HG02642 (cell line): ENCODE data around the gene MRGPRF.
A peak's percentile ranks its signal among the peaks of the same experiment; 100 is the strongest.

Source experiments
- ATAC-seq: cut with Tn5 transposase; IDR thresholded peaks from one replicate; pipeline ENCODE4 v1.9.1; 2021; ENCODE audit warnings: mild to moderate bottlenecking; ENCODE audit not compliant: unreplicated experiment, poor library complexity

Gene MRGPRF

DNA sequence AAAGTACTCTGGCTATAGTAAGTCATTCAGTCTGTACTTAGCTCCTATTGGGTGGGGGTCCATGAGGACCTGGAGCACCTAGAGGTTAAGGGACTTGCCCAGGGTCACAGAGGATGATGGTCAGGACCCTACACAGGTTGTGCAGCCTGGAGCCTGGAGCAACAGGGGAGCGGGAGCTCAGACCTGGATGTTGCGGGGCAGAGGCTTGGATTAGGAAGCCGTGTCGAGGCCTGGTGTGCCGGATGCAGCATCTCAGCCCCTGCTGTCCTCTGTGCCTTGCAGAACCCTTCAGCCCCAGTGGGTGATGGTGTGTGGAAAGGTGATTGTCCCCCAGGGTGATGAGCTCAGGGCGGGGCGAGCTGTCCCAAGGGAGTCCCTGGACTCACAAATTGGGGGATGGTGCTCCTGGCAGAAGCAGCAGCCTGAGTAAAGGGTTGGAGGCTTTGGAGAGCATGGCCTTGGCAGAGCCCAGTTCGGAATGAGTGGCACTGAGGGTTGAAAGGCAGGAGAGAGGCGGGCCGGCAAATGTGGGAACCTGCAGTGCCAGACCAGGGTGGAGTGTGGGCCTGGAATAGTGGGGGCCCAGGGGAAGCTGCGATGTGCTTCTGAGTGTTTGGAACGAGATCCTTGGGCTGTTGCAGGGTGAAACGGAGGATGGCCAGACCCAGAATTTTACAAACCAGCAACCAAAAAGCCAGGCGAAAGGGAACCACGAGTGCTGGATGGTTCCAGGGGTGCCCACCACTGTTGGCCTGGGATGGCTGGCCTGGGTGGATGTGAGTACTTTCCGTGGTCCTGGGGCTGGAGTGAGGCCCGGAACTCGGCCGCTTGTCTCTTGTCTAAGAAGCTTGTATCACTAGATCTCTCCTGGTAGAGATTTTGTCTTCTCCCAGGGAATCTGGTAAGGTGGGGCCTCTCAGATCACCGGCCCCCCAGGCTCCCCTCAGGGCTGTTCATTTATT lies 38.6 kb upstream of the MRGPRF start:
- ATAC-seq = no peak

DNA sequence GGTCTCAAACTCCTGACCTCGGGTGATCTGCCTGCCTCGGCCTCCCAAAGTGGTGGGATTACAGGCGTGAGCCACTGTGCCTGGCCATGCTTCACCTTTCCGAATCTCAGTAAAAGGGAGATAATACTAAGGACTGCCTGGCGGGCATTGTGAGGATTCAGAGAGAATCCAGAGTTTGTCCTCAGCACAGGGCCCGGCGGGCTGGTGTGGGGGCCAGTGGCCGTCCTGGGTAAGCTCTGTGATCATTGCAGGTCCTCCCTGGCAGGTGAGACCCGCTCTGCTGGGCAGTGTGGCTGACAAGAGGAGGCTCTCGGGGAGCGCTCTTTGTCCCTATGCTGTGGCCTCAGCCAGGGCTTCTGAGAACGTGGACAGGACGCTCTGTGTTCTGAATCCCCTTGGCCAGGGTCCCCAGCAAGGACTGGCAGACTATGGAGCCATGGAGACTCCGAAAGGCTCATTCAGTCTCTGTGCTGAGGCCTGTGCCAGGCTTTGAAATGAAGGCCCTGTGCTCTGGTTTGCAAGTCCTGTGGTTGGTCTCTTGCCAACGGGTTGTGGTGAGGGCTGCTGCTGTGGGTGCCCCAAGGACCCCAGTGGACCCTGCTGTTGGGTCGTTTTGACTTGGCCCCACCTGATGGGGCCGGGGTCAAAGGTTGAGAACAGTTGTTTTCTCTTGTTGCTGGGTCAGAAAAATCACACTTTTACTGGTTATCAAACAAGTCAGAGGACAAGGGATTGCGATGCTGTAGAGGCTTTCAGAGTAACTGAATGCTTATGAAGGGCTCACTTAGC lies 37.7 kb upstream of the MRGPRF start:
- no peak for ATAC-seq

DNA sequence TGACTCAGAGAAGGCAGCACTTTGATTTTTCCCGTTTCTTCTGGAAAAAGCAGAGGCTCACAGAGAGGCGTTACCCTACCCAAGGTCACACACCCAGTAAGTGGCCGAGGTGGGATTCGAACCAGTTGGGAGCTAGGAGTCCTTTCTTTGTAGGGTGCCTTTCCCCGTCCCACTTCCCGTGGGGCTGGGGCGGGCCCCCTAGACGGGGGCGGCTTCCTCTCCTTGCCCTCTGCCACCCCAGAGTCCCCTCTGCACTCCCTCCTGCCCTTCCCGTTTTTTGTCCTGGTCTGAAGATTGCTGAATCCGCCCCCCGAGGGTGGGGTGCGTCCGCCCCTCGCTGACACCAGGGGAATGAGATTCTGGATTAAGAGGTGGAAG lies 36.4 kb upstream of the MRGPRF start:
- no peak for ATAC-seq

DNA sequence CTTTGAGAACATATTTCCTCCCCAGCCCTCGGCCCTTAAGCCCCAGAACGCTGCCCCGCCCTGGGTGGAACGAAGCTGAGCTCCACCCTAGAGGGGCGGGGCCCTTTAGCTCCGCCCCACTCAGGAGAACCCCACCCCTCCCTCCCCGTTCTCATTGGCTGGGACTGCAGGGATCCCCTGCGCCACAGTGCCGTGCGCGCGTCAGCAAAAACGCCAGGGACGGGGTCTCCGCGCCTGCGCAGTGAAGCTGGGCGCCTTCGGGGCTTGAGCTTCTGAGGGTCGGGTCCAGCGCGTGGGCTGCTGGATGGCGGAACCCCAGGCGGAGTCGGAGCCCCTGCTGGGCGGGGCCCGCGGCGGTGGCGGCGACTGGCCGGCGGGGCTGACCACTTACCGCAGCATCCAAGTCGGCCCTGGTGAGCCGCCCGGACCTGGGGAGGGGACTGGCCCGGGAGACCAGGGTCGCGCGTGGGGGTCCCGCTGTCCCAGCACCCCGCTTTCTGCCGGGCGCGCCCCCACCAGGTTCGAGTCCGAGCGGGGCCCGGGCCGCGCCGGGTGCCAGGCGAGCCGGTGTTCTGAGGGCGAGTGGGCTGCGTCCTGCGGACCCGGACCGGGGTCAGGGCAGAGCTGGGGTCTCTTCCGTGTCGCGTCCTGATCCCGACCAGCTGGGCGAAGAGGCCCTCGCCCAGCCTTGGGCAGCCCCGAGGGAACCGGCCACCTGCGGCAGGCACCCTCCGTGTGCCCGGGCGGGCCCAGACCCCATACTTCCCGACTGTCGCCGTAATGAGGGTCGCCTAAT lies 35.8 kb upstream of the MRGPRF start, which contains the start of gene TPCN2:
TPCN2 (plus strand) TSS at position 239 of the 796 bp plus-strand sequence; CDS start at position 305, 66 bp downstream.
- peak; percentile 87 for ATAC-seq

DNA sequence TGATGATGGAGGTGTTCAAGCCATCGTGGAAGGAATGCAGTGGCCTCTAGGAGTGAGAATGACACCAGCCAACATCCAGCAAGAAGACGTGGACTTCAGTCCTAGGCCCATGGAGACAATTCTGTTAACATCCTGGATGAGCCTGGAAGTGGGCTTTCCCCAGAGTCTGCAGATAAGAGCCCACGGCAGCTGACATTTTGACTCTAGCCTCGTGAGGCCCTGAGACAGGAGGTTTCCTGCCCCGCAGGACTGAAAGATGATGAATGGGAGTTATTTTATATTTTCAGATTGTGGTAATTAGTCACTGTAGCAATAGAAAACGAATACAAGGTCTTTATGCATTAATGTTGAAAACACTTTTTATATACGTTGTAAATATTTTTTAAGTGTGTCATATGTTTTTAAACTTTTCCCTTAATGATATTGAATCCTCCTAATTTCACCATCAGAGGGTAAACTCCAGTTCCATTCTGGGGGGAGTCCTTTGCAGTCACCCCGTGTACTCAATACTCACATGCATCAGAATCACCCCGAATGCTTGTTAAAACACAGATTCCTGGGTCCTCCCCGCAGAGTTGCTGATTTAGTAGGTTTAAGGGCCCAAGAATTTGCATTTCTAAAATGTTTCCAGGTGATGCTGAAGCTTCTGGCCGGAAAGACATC lies 35.1 kb upstream of the MRGPRF start:
- ATAC-seq = no peak

DNA sequence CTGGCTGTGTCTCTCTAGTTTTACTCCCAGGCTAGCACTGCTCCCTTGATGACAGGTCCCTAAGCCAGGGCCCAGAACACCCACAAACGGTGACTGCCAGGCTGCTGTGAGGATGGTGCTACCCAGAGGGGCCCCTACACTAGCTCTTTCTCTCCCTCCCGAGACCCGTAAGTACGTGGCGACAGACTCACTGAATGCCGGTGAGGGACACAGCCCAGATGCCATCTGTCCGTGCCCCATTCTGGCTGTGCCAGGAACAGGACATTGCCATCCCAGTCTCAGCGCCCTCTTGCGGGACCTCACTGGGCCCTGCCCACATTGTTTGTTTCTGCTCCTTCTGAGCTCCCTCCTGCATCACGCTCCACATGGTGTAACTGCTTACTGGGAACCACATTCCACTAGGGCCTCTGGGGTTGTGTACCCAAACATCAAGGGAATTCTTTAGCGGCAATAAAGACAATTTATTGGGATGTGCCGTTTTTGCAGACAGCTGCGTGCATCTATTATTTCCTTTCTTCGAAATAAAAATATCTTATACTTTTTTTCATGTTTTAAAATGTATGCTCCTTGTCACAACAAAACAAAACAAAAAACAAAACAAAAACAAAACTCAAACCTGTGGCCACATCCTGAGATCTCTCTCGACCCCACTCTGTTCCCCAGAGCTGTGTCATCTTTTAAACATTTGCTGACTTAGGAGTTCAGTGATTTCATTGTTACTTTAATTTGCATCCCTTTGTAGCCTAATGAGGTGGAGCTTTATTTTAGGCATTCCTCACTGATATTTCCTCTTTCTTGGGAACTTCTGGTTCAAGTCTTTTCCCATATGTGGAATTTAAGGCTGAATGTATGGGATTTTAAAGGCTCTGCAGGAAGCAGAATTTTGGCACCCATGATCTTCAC lies 31.3 kb upstream of the MRGPRF start:
- ATAC-seq = no peak

DNA sequence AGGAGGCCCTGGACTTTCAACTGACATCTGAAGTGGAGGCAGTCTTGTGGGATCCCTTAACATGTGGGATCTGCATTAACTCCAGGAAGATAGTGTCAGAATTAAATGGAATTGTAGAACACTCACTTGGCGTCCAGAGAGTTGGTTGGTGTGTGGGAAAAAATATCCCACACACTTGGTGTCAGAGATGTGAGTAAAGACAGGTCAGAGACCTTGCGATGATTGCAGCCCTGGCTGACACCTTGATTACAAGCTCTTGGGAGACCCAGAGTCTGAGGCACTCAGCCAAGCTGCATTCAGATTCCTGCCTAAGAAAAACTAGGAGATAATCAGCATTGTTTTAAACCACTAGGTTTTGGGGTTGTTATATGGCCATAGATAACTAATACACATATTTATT lies 28.5 kb upstream of the MRGPRF start:
- no peak for ATAC-seq

DNA sequence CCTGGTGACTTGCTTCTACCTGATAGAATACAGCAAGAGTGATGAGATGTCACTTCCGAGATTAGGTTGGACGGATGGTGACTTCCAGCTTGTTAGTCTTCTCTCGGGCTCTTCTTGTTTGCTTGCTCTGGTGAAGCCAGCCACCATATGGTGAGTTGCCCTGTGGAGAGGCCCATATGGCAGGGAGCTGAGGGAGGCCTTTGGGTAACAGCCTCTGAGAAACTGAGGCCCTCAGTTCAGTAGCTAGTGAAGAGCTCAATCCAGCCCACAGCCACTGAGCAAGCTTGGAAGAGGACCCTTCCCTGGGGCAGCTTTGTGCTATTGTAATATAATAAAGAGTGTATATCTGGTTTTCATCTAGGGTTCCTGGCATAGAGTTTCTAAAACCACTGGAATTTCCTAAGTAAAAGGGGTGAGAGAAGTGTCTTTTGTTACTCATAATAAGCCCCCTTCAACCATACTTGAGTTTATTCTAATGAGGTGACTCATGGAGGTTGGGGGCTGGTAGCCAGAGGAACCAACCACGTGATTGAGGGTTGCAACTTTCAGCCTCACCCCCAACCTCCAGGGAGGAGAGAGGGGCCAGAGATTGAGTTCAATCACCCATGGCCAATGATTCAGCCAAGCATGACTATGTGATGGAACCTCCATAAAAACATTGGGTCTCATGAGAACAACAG lies 27.7 kb upstream of the MRGPRF start:
- no peak for ATAC-seq

DNA sequence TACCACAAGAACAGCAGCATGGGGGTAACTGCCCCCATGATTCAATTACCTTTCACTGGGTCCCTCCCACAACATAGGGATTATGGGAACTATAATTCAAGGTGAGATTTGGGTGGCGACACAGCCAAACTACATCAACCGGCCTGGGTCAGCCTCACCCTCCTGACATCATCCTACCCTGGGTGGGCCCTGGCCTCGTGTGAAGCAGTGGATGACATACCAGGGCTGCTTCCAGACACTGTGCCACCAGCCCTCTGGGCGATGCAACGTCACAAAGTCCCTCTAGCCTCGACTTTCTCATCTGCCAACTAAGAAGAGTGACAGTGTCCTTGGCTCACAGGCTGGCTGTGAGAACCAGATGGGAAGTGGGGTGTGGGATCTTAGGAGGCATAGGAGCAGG lies 27.0 kb upstream of the MRGPRF start:
- no peak for ATAC-seq

DNA sequence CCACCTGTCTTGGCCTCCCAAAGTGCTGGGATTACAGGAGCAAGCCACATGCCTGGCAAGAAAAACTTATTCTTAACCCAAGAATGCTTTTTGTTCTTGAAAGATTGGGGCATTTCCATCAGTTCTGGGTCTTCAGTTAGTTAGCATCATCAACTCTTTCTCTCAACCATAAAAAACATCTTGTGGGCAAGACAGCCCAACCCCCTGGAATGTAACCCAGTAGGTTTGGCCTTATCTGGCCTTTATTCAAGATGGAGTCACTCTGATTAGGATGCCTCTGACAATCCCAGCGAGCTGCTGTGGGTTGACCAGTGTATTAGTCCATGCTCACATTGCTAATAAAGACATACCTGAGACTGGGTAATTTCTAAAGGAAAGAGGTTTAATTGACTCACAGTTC lies 26.5 kb upstream of the MRGPRF start:
- ATAC-seq = no peak

DNA sequence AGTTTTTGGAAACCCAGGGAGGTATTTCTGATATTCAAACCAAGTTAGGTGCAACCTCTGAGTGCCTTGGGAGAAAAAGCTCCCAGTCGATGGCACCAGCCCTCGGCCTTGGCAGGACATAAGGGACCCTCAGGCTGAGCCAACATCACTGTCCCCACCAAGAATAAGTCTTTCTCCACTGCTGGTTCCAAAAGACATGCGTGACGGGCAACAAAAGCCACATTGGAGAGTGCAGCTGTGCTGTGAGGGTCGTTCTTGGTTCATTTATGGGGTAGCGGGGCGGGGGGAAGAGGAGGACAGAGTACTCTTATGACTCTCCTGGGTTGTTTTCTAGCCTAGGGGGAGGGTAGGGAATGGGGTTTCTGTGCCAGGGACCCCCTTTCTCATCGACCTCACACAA lies 24.5 kb upstream of the MRGPRF start:
- ATAC-seq = no peak

DNA sequence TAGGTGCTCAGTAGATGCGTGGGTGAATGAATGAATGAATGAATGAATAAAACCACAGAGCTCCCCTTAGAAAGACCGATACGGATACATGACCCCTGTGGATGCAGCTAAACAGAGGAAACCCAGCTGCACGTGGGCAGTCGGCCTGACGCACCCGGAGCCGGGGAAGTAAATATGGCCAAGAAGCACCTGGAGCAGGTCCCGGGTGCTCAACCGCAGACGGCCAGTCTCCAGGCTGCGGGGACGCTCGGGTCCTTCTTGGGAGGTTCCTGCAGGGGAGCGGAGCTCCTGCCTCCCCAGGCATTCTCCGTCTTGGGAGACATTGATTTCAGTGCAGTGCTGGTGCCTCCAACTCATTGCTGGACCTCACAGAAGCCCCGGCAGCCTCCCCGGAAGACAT lies 24.0 kb upstream of the MRGPRF start:
- ATAC-seq = no peak

DNA sequence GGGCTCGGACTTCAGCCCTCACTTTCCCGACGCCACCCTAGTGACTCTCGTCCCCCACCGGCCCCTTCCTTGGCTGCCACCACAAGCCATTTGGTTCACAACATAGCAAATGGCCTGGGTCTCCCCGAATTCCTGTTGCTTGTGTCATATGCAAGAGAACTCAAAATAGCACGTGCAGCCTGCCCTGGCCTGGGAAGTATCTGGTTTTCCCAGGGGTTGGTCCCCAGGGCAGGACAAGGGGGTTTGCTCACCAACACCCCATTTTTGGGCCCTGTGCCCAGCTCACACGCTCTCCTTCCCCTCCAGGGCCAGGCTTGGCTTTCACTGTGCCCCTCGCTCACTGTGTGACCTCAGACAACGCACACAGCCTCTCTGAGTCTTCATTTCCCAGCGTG lies 22.9 kb upstream of the MRGPRF start:
- ATAC-seq = no peak

DNA sequence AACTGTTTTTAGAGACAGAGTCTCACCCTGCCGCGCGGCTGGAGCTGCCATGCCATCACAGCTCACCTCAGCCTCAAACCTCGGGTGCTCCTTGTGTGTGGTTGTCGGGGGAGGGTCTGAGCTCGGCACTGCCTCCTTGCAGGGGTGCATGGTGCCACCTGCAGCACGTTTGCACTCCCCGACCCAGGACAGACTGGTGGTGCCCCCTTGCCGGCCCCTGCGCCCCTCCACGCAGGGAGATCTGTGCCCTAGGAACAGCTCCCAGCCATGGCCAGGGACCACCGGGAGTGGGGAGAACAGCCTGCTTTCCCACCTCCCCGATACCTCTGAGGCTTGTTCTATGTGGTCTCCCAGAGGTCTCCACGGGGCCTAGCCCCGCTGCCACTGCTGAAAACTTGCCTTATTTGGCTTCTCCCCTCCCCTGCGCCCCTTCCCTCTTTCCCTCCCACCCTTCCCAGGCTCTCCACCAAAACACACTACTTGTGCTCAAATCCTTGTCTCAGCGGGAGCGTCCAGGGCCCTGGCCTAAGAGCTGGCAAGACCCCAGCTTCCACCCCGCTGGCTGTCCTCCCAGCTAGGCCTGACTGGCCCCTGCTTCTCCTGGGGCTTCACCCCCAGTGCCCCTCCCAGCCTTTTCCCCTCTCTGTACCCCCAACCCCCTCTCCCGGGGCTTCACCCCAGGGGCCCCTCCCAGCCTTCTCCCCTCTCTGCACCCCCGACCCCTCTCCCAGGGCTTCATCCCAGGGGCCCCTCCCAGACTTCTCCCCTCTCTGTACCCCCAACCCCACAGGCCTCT lies 22.3 kb upstream of the MRGPRF start:
- no peak for ATAC-seq

DNA sequence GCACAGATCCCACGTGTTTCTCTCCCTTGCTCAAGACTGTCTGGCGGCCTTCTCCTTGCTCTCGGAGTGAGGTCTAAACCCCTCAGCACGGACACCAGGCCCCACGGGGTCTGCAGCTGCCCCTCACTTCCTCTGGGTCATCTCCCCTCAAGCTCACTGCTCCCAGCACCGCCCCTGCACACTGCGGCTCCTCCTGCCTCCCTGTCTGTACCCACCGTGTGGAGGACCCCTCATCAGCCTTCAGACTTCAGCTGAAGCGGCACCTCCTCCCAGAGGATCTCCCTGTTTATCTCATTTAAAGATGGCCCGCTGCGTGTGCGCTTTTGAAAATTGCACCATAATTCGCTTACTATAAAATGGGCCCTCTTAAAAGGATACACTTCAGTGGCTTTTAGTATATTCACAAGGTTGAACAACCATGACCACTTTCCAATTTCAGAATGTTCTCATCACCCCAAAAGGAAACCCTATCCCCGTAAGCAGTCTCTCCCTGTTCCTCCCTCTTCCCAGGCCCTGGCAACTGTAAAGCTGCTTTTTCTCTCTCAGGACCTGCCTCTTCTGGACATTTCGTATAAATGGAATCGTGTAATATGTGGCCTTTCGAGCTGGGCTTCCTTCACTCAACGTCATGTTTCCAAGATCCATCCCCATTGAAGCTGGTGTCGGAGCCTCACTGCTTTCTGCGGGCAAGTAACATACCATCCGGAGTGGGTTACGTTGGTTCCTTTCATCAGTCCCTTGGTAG lies 21.2 kb upstream of the MRGPRF start:
- ATAC-seq = no peak

DNA sequence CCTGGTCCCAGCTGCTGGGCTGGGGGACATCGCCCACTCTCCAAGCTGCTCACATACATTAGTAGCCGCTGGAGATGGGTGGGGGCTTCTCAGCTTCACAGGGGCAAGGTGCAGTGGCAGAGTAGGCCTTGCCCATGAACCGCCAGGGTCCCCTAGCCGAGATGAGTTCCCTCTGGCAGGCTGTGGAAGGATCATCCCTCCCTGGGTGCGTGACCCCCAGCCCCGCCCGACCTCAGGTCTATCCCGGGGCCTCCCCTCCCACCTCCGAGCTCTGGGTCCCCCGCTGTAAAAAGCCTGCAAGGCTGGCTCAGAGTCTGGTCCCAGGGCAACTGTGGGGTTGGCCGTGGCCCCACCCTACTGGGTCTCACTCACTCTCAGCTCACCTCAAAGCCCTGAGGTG lies 20.4 kb upstream of the MRGPRF start:
- no peak for ATAC-seq

DNA sequence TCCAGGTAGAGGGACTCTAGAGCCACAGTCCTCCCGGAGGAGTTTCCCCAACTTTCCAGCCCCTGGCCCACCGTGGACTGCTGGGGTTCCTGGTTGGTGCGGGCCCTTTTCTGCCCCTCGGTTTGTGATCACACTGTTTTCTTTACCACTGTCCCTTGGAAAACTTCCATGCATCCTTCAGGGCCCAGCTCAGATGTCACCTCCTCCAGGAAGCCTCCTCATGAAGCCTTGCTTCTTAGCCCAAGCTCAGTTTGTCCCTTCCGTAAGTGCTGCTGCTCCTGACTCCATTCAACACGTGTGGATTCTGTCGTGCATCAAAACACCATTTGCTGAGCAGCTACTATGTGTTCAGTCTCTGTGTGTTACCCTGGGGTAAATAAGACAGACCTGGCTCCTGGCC lies 19.8 kb upstream of the MRGPRF start:
- no peak for ATAC-seq
